CD14-positive monocyte (primary cell): ENCODE measurements around the gene NAA38. TPM values are rescaled to one million over a fixed set of nuclear protein-coding genes. Genes with fewer than 3 reads are reported as not detected.

Source experiments
- DNase-seq, 3 donors: peaks; one replicate each; pipeline ENCODE4 v3.0.0-alpha.2; 2011 to 2022
- H2AFZ ChIP-seq: 2 replicates; pipeline ENCODE4 v1.6.0; 2012; ENCODE audit warnings: mild to moderate bottlenecking, low read depth, low read length, inconsistent platforms; ENCODE audit not compliant: insufficient read depth, poor library complexity, severe bottlenecking
- H3K27ac ChIP-seq, 2 donors: 1 replicate in 1 of 2; 2 replicates in 1 of 2; pipeline ENCODE4 v1.5.1; 2012 to 2013; ENCODE audit warnings: low read length in 2 of 2, control low read depth in 1 of 2, inconsistent platforms in 1 of 2, low read depth in 1 of 2, mild to moderate bottlenecking in 1 of 2
- H3K27me3 ChIP-seq, 2 donors: one replicate each; pipeline versions ENCODE4 v1.6.0 to v1.6.1; 2011 to 2013; ENCODE audit warnings: low read length in 2 of 2; ENCODE audit not compliant: control insufficient read depth in 2 of 2, insufficient read depth in 2 of 2
- H3K36me3 ChIP-seq, 2 donors: replicated peaks in 1 of 2; 1 replicate in 1 of 2; 2 replicates in 1 of 2; pipeline versions ENCODE4 v1.5.1 to v1.6.1; 2012 to 2013; ENCODE audit warnings: low read length in 2 of 2, control low read depth in 1 of 2, inconsistent platforms in 1 of 2, mild to moderate bottlenecking in 1 of 2; ENCODE audit not compliant: insufficient read depth in 2 of 2, control insufficient read depth in 1 of 2
- H3K4me1 ChIP-seq, 2 donors: 1 replicate in 1 of 2; 2 replicates in 1 of 2; pipeline versions ENCODE4 v1.5.1 to v1.6.1; 2012 to 2013; ENCODE audit warnings: low read length in 2 of 2, control low read depth in 1 of 2, inconsistent platforms in 1 of 2, mild to moderate bottlenecking in 1 of 2, moderate library complexity in 1 of 2; ENCODE audit not compliant: insufficient read depth in 2 of 2, control insufficient read depth in 1 of 2
- H3K4me2 ChIP-seq: replicated peaks from 2 replicates; pipeline ENCODE3; 2012; ENCODE audit warnings: low read length, moderate library complexity, mild to moderate bottlenecking; ENCODE audit not compliant: poor library complexity, severe bottlenecking; ENCODE audit errors: extremely low read depth
- H3K4me3 ChIP-seq, 3 experiments: fragments of 200-600 bp in 1 of 3; sonication (generic) in 1 of 3; replicated peaks in 1 of 3; 1 replicate in 2 of 3; 2 replicates in 1 of 3; pipeline ENCODE4 v1.5.1; 2011 to 2013; ENCODE audit warnings: low read length in 3 of 3, mild to moderate bottlenecking in 3 of 3, control low read depth in 2 of 3, low read depth in 2 of 3, inconsistent platforms in 1 of 3, moderate library complexity in 1 of 3
- H3K79me2 ChIP-seq: 2 replicates; pipeline ENCODE4 v1.6.0; 2012; ENCODE audit warnings: mild to moderate bottlenecking, control low read depth, inconsistent platforms, low read length, moderate library complexity; ENCODE audit not compliant: insufficient read depth
- H3K9ac ChIP-seq: 2 replicates; pipeline ENCODE4 v1.6.0; 2017; ENCODE audit warnings: low read length, mild to moderate bottlenecking; ENCODE audit not compliant: insufficient read depth, poor library complexity, severe bottlenecking
- H3K9me3 ChIP-seq, 2 donors: replicated peaks in 1 of 2; 1 replicate in 1 of 2; 2 replicates in 1 of 2; pipeline versions ENCODE4 v1.5.1 to v1.6.1; 2012 to 2013; ENCODE audit warnings: low read length in 2 of 2, control low read depth in 1 of 2; ENCODE audit not compliant: control insufficient read depth in 1 of 2, insufficient read depth in 1 of 2
- H4K20me1 ChIP-seq: 2 replicates; pipeline ENCODE4 v1.6.0; 2012; ENCODE audit warnings: mild to moderate bottlenecking, low read length, control low read depth, moderate library complexity; ENCODE audit not compliant: insufficient read depth
- H3K27ac Mint-ChIP-seq, 7 donors: one replicate each; pipeline ENCODE4 v1.8.0; 2020; ENCODE audit warnings: mild to moderate bottlenecking in 7 of 7, mixed read lengths in 7 of 7, moderate library complexity in 6 of 7, inconsistent platforms in 2 of 7
- H3K27me3 Mint-ChIP-seq, 3 donors: one replicate each; pipeline ENCODE4 v1.8.0; 2021 to 2022; ENCODE audit warnings: low read depth in 3 of 3, mild to moderate bottlenecking in 3 of 3, mixed read lengths in 3 of 3, moderate library complexity in 3 of 3, inconsistent platforms in 1 of 3
- H3K36me3 Mint-ChIP-seq, 2 donors: one replicate each; pipeline ENCODE4 v1.8.0; 2020; ENCODE audit warnings: mixed read lengths in 2 of 2, inconsistent platforms in 1 of 2, mild to moderate bottlenecking in 1 of 2
- H3K4me1 Mint-ChIP-seq: one replicate; pipeline ENCODE4 v1.8.0; 2020; ENCODE audit warnings: mild to moderate bottlenecking, mixed read lengths
- H3K4me3 Mint-ChIP-seq, 2 donors: one replicate each; pipeline ENCODE4 v1.8.0; 2020; ENCODE audit warnings: mild to moderate bottlenecking in 2 of 2, mixed read lengths in 2 of 2, moderate library complexity in 1 of 2
- H3K9me3 Mint-ChIP-seq, 7 donors: one replicate each; pipeline ENCODE4 v1.8.0; 2020 to 2022; ENCODE audit warnings: mixed read lengths in 7 of 7, mild to moderate bottlenecking in 6 of 7, moderate library complexity in 6 of 7, inconsistent platforms in 2 of 7
- CTCF ChIP-seq: fragments of 200-600 bp; IDR thresholded peaks from one replicate; pipeline ENCODE4 v1.8.0; 2022; ENCODE audit warnings: antibody characterized with exemption, mild to moderate bottlenecking
- WGBS: methylation state at CpG from one replicate; pipeline ENCODE4 v1.1.5; 2013; ENCODE audit warnings: missing lambda C conversion rate; ENCODE audit not compliant: insufficient coverage; 5-methylcytosine and 5-hydroxymethylcytosine counted together
- intact Hi-C, 2 donors: fragments of 100-400 bp; cut with micrococcal nuclease; formaldehyde crosslinking; loops; one replicate each; pipeline versions ENCODE4 v1.15.0 to v1.15.1; 2023
- polyA plus RNA-seq, 3 donors: library from polyadenylated mRNA; depleted of rRNA in 1 of 3; unstranded in 2 of 3; stranded (reverse) in 1 of 3; fragments of 300-500 nt in 2 of 3; fragments of >200 nt in 1 of 3; fragmentation: Illumina TruSeq in 2 of 3; gene quantifications; 1 replicate in 2 of 3; 2 replicates in 1 of 3; pipeline ENCODE4 v1.2.3, GENCODE V29; 2012 to 2021

Gene NAA38
- polyA plus RNA-seq, 3 donors, result 63.8 to 197 (median 148) TPM

GRCh38 chr17:7830616-7831015, 26.7 kb downstream of the NAA38 start:
- TF ChIP-seq CTCF, result no peak
- DNase-seq, result peak in 1 of 3 donors; percentile 2
- H3K79me2 ChIP-seq, result no peaks in the 10 kb centered on the region
- peaks cover 10 to 26% (median 22%) of the 10 kb centered on the region in 3 donors for H3K27me3 Mint-ChIP-seq
- peaks cover 12% of the 10 kb centered on the region for H3K4me1 Mint-ChIP-seq
- no peak overlapping the region for H3K9ac ChIP-seq
- no peaks in the 10 kb centered on the region for H3K36me3 Mint-ChIP-seq
- intact Hi-C loops, result loop anchor here in 1 of 2 donors (10.0 kb wide), 1 partner anchor 324 kb away; the partner anchor contains the start of gene PER1
- H3K9me3 ChIP-seq, result no peaks in the 10 kb centered on the region
- H3K4me1 ChIP-seq, result peaks cover 14 to 21% of the 10 kb centered on the region in 2 donors
- no peak overlapping the region for H3K27ac ChIP-seq
- H4K20me1 ChIP-seq, result no peaks in the 10 kb centered on the region
- 98% methylated on average over 3 of the region's 8 CpGs for WGBS
- no peak overlapping the region for H3K4me3 Mint-ChIP-seq
- H3K4me2 ChIP-seq, result no peak overlapping the region
- H3K27ac Mint-ChIP-seq, result peak overlapping the region in 1 of 7 donors; percentile 57
- no peaks in the 10 kb centered on the region for H3K27me3 ChIP-seq
- H3K4me3 ChIP-seq, result no peak overlapping the region
- no peak overlapping the region for H2AFZ ChIP-seq
- no peaks in the 10 kb centered on the region for H3K36me3 ChIP-seq
- peaks cover 0 to 2% (median 0%) of the 10 kb centered on the region in 7 donors for H3K9me3 Mint-ChIP-seq

GRCh38 chr17:7825206-7825990, 32.0 kb downstream of the NAA38 start:
- no peak overlapping the region for H3K9ac ChIP-seq
- peaks cover 5 to 16% (median 13%) of the 10 kb centered on the region in 3 donors for H3K27me3 Mint-ChIP-seq
- no peak overlapping the region for H3K4me2 ChIP-seq
- no peak overlapping the region for H2AFZ ChIP-seq
- peaks cover 6% of the 10 kb centered on the region for H3K4me1 Mint-ChIP-seq
- intact Hi-C loops, result no loop called here
- H3K4me1 ChIP-seq, result no peaks in the 10 kb centered on the region
- peak in 2 of 3 donors; percentile 45 to 58 for DNase-seq
- H3K79me2 ChIP-seq, result no peaks in the 10 kb centered on the region
- 70% methylated on average over 6 of the region's 12 CpGs for WGBS
- no peak overlapping the region for H3K27ac ChIP-seq
- H3K36me3 ChIP-seq, result no peaks in the 10 kb centered on the region
- peak; percentile 20 for TF ChIP-seq CTCF
- H3K4me3 Mint-ChIP-seq, result no peak overlapping the region
- no peaks in the 10 kb centered on the region for H3K27me3 ChIP-seq
- no peaks in the 10 kb centered on the region for H4K20me1 ChIP-seq
- no peaks in the 10 kb centered on the region for H3K9me3 Mint-ChIP-seq
- no peaks in the 10 kb centered on the region for H3K36me3 Mint-ChIP-seq
- no peak overlapping the region for H3K4me3 ChIP-seq
- H3K9me3 ChIP-seq, result no peaks in the 10 kb centered on the region
- peak overlapping the region in 1 of 7 donors; percentile 3 for H3K27ac Mint-ChIP-seq
